MCF 10A (cell line): ENCODE measurements around the gene MBLAC2. TPM values are rescaled to one million over a fixed set of nuclear protein-coding genes. Genes with fewer than 3 reads are reported as not detected.

Experiments used
- Bru-seq: library from RNA; stranded (reverse); fragments of 400-500 nt; gene quantifications from one replicate; lab custom pipeline; 2021; lab: Mats Ljungman, UMichigan
- BruChase-seq, 2 experiments: library from RNA; stranded (reverse); fragments of 400-500 nt; gene quantifications; one replicate each; lab custom pipeline; 2021; lab: Mats Ljungman, UMichigan
- BruUV-seq: library from RNA; stranded (reverse); fragments of 400-500 nt; replicated peaks from 2 replicates; lab custom pipeline; 2021; lab: Mats Ljungman, UMichigan
- CTCF ChIA-PET: fragments of 300-600 bp; sonication (Branson Sonifier 250); formaldehyde crosslinking; extraction: SDS; loops from one replicate; lab custom pipeline; 2021; ENCODE audit warnings: antibody characterized with exemption, inconsistent platforms; lab: Yijun Ruan, JAX
- POLR2A ChIA-PET: fragments of 300-600, 350-650 bp; sonication (Branson Sonifier 250); formaldehyde crosslinking; extraction: SDS; loops from one replicate; lab custom pipeline; 2020; ENCODE audit warnings: antibody characterized with exemption, inconsistent platforms; lab: Yijun Ruan, JAX
- DNase-seq: peaks from one replicate; pipeline ENCODE4 v3.0.0-alpha.2; 2018; ENCODE audit not compliant: unreplicated experiment
- H3K27ac Mint-ChIP-seq: one replicate; pipeline ENCODE4 v1.8.0; 2022; ENCODE audit warnings: mild to moderate bottlenecking, low read depth, mixed read lengths; ENCODE audit not compliant: unreplicated experiment
- H3K27me3 Mint-ChIP-seq: one replicate; pipeline ENCODE4 v1.8.0; 2022; ENCODE audit warnings: mixed read lengths; ENCODE audit not compliant: insufficient read depth, unreplicated experiment
- H3K36me3 Mint-ChIP-seq: one replicate; pipeline ENCODE4 v1.8.0; 2022; ENCODE audit warnings: mild to moderate bottlenecking, moderate library complexity, mixed read lengths; ENCODE audit not compliant: insufficient read depth, unreplicated experiment
- H3K4me1 Mint-ChIP-seq: one replicate; pipeline ENCODE4 v1.8.0; 2022; ENCODE audit warnings: mixed read lengths; ENCODE audit not compliant: insufficient read depth, unreplicated experiment
- H3K4me3 Mint-ChIP-seq: one replicate; pipeline ENCODE4 v1.8.0; 2022; ENCODE audit warnings: mild to moderate bottlenecking, moderate library complexity, mixed read lengths; ENCODE audit not compliant: unreplicated experiment
- H3K9me3 Mint-ChIP-seq: one replicate; pipeline ENCODE4 v1.8.0; 2022; ENCODE audit warnings: mixed read lengths; ENCODE audit not compliant: unreplicated experiment
- CTCF ChIP-seq: fragments of 200-600 bp; IDR thresholded peaks from one replicate; pipeline ENCODE4 v1.8.0; 2022; ENCODE audit warnings: antibody characterized with exemption, mild to moderate bottlenecking; ENCODE audit not compliant: unreplicated experiment
- intact Hi-C: fragments of 100-400 bp; cut with micrococcal nuclease; formaldehyde crosslinking; loops from 2 replicates; pipeline ENCODE4 v1.14.1; 2022
- long read RNA-seq: library from polyadenylated mRNA; stranded (forward); transcript quantifications from one replicate; pipeline ENCODE4 v2.0.0, GENCODE V29; 2022
- total RNA-seq: library from RNA; stranded (reverse); gene quantifications from 2 replicates; pipeline ENCODE4 v1.2.3, GENCODE V29; 2022

Gene MBLAC2
- total RNA-seq (9.1 and 9.4 TPM in 2 replicates), Bru-seq, nascent RNA (percentile 79 among the genes with signal in this experiment), BruChase-seq, experiment 1, labeled RNA remaining after a 6-hour chase (percentile 82 among the genes with signal in this experiment), BruChase-seq, experiment 2, labeled RNA remaining after a 2-hour chase (percentile 89 among the genes with signal in this experiment)
- long read RNA-seq, full-length matches to known transcripts = 23 of 25 reads
- long read RNA-seq, partial matches to known transcripts = 0 of 25 reads
- long read RNA-seq, other reads (novel, unspliced or antisense) = 2 of 25 reads

- no TSS peak for BruUV-seq
- Mint-ChIP-seq H3K27me3 (no peaks in the 10 kb centered on the region), H3K36me3 (peaks cover under 1% of the 10 kb centered on the region), H3K4me3 (peak within 1 kb of the TSS; percentile 100), H3K9me3 (no peaks in the 10 kb centered on the region), H3K27ac (peak within 1 kb of the TSS; percentile 83), H3K4me1 (peaks cover 23% of the 10 kb centered on the region)
- DNase-seq = peak; percentile 93
- TF ChIP-seq CTCF = peak; percentile 37
- POLR2A ChIA-PET = interaction anchor here (0.6 to 6.0 kb wide), 24 partner anchors 8 to 908 kb away, joined by 3 to 122 read pairs (median 5); partner anchors contain the start of genes ARRDC3, CETN3 and LYSMD3
- CTCF ChIA-PET = interaction anchor here (0.5 to 3.5 kb wide), 12 partner anchors 9 to 840 kb away, joined by 3 to 25 read pairs (median 4); partner anchors contain the start of gene LYSMD3
- intact Hi-C loops = loop anchor here (1.0 kb wide), 1 partner anchor 55 kb away; the partner anchor contains the start of gene LYSMD3
Measured at GRCh38 chr5:90474235-90475107, at the start of gene MBLAC2, which contains the start of gene POLR3G. MBLAC2 (minus strand) TSS chr5:90474771; CDS start chr5:90474292, 479 bp downstream. POLR3G (plus strand) TSS chr5:90474864; CDS start chr5:90485568, 10,704 bp downstream.

DNA sequence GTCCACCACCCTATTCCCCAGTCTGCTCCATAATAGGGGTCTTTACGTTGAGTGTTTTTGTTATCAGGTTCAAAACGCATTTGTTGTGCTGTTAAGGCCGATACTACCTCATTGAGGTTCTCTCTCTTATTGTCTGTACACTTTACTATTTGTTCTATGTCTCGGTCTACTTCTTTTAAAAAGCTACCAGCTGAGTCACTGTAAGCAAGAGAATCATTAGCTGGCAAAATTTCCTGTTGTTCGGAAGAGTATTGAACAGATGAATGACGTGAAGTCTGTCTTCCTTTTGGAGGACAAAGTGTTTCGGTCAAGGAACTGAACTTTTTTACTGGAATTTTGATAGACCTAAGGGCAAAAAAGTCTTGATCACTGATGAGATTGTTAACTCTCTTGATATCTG lies 44.5 kb upstream of the MBLAC2 start:
- Mint-ChIP-seq H3K4me1 (peaks cover 14% of the 10 kb centered on the region), H3K27me3 (no peaks in the 10 kb centered on the region), H3K36me3 (peaks cover 75% of the 10 kb centered on the region), H3K9me3 (no peaks in the 10 kb centered on the region), H3K27ac (no peak overlapping the region), H3K4me3 (no peak overlapping the region)
- ChIA-PET CTCF (interaction anchor here (0.6 to 1.5 kb wide), 3 partner anchors 11 to 96 kb away, joined by 3 to 4 read pairs (median 4); no protein-coding TSS in a partner anchor), POLR2A (interaction anchor here (0.7 to 2.4 kb wide), 3 partner anchors 10 to 92 kb away, joined by 5 to 10 read pairs (median 10); partner anchors contain the start of genes LYSMD3, MBLAC2 and POLR3G)
- no peak for DNase-seq
- TF ChIP-seq CTCF = no peak
- BruUV-seq = no TSS peak
- intact Hi-C loops = no loop called here

- peak; percentile 7 for DNase-seq
- Mint-ChIP-seq H3K9me3 (no peaks in the 10 kb centered on the region), H3K27me3 (no peaks in the 10 kb centered on the region), H3K4me1 (peaks cover 14% of the 10 kb centered on the region), H3K4me3 (no peak overlapping the region), H3K36me3 (peaks cover 71% of the 10 kb centered on the region), H3K27ac (no peak overlapping the region)
- CTCF ChIA-PET = interaction anchor here (0.6 to 1.3 kb wide), 2 partner anchors 12 to 96 kb away, joined by 3 to 4 read pairs; no protein-coding TSS in a partner anchor
- TF ChIP-seq CTCF = no peak
- intact Hi-C loops = no loop called here
- POLR2A ChIA-PET = interaction anchor here (1.8 to 2.4 kb wide), 2 partner anchors 10 to 43 kb away, joined by 10 read pairs; partner anchors contain the start of genes LYSMD3, MBLAC2 and POLR3G
- TSS peak; percentile 2 for BruUV-seq
Measured at GRCh38 chr5:90518661-90519060, 44.1 kb upstream of the MBLAC2 start.
